Measurements from ENCODE around the gene SPRYD3. TPM values are rescaled to one million over a fixed set of nuclear protein-coding genes. Genes with fewer than 3 reads are reported as not detected.

The SPRYD3 gene
- total and polyA plus RNA-seq, 2 experiments from 2014 or later, result 48.7 to 54.7 TPM

- DNase-seq, result no peak
Measured at GRCh38 chr12:53055471-53056266, 23.5 kb downstream of the SPRYD3 start.

GRCh38 chr12:53054112-53054878 is 24.9 kb downstream of the SPRYD3 start:
- in situ Hi-C loops (cut with MboI), result no loop called here
- peak overlapping the region; percentile 43 for H3K27ac ChIP-seq
- peaks cover 27% of the 10 kb centered on the region for H3K79me2 ChIP-seq (ENCODE audit: insufficient read depth)

More at GRCh38 chr12:53055471-53056266, 23.5 kb downstream of the SPRYD3 start:
- 78 to 82% methylated on average over 15 of the region's 15 CpGs for WGBS, 2 experiments (ENCODE audit: low coverage in 1 of 2, low lambda C conversion rate in 2 of 2, missing lambda C conversion rate in 2 of 2)
- Histone ChIP-seq H3K79me2 (ENCODE audit: insufficient read depth) (peaks cover 15% of the 10 kb centered on the region), H3F3A (ENCODE audit: insufficient read depth) (peaks cover 22% of the 10 kb centered on the region), H4K20me1 (ENCODE audit: insufficient read depth) (no peaks in the 10 kb centered on the region), H3K9me3 (ENCODE audit: low read depth) (no peaks in the 10 kb centered on the region), H3K9ac (no peak overlapping the region), H3K4me1 (ENCODE audit: insufficient read depth) (peaks cover 53% of the 10 kb centered on the region), H3K36me3 (ENCODE audit: low read depth) (no peaks in the 10 kb centered on the region), H3K27ac (no peak overlapping the region), H3K4me3 (no peak overlapping the region), H2AFZ (no peak overlapping the region), H3K27me3 (replicated peaks; ENCODE audit: insufficient read depth) (no peaks in the 10 kb centered on the region), H3K4me2 (ENCODE audit: unreplicated experiment) (no peak overlapping the region), H3K9me2 (ENCODE audit: insufficient read depth) (no peaks in the 10 kb centered on the region)
- no peak for TF ChIP-seq EZH2 (IDR thresholded peaks at IDR 0.05; ENCODE audit: insufficient read depth, poor library complexity, severe bottlenecking)
- TF ChIP-seq EZH2phosphoT487 (IDR thresholded peaks at IDR 0.05; ENCODE audit: insufficient read depth, low read depth), result no peak
- in situ Hi-C loops (cut with MboI), result no loop called here

GRCh38 chr12:53053218-53054111 is 25.7 kb downstream of the SPRYD3 start:
- H3K27ac ChIP-seq, result 0 out of 2 replicates have a peak overlapping the region, but pooled peaks have one; percentile 5
- H3K9me3 ChIP-seq (ENCODE audit: low read depth), result no peaks in the 10 kb centered on the region
- no peak overlapping the region for H2AFZ ChIP-seq
- peak overlapping the region; percentile 65 for H3K4me2 ChIP-seq (ENCODE audit: unreplicated experiment)
- peak; percentile 63 for DNase-seq
- peak overlapping the region; percentile 63; the same call in 1 of the 2 replicates for H3K9ac ChIP-seq
- WGBS, 2 experiments (ENCODE audit: low coverage in 1 of 2, low lambda C conversion rate in 2 of 2, missing lambda C conversion rate in 2 of 2), result 52 to 60% methylated on average over 13 to 14 of the region's 16 CpGs
- peaks cover 29% of the 10 kb centered on the region for H3F3A ChIP-seq (ENCODE audit: insufficient read depth)
- H3K4me1 ChIP-seq (ENCODE audit: insufficient read depth), result peaks cover 66% of the 10 kb centered on the region
- in situ Hi-C loops (cut with MboI), result no loop called here
- no peaks in the 10 kb centered on the region for H3K9me2 ChIP-seq (ENCODE audit: insufficient read depth)
- H4K20me1 ChIP-seq (ENCODE audit: insufficient read depth), result no peaks in the 10 kb centered on the region
- H3K36me3 ChIP-seq (ENCODE audit: low read depth), result no peaks in the 10 kb centered on the region
- peak overlapping the region; percentile 60; the same call in 1 of the 2 replicates for H3K4me3 ChIP-seq
- TF ChIP-seq EZH2 (IDR thresholded peaks at IDR 0.05; ENCODE audit: insufficient read depth, poor library complexity, severe bottlenecking) (no peak), EZH2phosphoT487 (IDR thresholded peaks at IDR 0.05; ENCODE audit: insufficient read depth, low read depth) (no peak)
- peaks cover 27% of the 10 kb centered on the region for H3K79me2 ChIP-seq (ENCODE audit: insufficient read depth)
- H3K27me3 ChIP-seq (replicated peaks; ENCODE audit: insufficient read depth), result no peaks in the 10 kb centered on the region

More at GRCh38 chr12:53054112-53054878, 24.9 kb downstream of the SPRYD3 start:
- Histone ChIP-seq H3K4me1 (ENCODE audit: insufficient read depth) (peaks cover 58% of the 10 kb centered on the region), H3K9me2 (ENCODE audit: insufficient read depth) (no peaks in the 10 kb centered on the region), H3K36me3 (ENCODE audit: low read depth) (no peaks in the 10 kb centered on the region), H3F3A (ENCODE audit: insufficient read depth) (peaks cover 27% of the 10 kb centered on the region), H2AFZ (0 out of 2 replicates have a peak overlapping the region, but pooled peaks have one; percentile 31), H4K20me1 (ENCODE audit: insufficient read depth) (no peaks in the 10 kb centered on the region), H3K4me3 (peak overlapping the region; percentile 60), H3K4me2 (ENCODE audit: unreplicated experiment) (peak overlapping the region; percentile 65), H3K27me3 (replicated peaks; ENCODE audit: insufficient read depth) (no peaks in the 10 kb centered on the region), H3K9ac (peak overlapping the region; percentile 63), H3K9me3 (ENCODE audit: low read depth) (no peaks in the 10 kb centered on the region)
- no peak for TF ChIP-seq EZH2phosphoT487 (IDR thresholded peaks at IDR 0.05; ENCODE audit: insufficient read depth, low read depth)
- no peak for TF ChIP-seq EZH2 (IDR thresholded peaks at IDR 0.05; ENCODE audit: insufficient read depth, poor library complexity, severe bottlenecking)
- 4 to 8% methylated on average over 36 to 48 of the region's 48 CpGs for WGBS, 2 experiments (ENCODE audit: low coverage in 1 of 2, low lambda C conversion rate in 2 of 2, missing lambda C conversion rate in 2 of 2)
- peak; percentile 93 for DNase-seq

Measured in GM23248 (cell line).